SK-MEL-5 (cell line): Measurements from ENCODE around the gene OBSCN. TPM values are rescaled to one million over a fixed set of nuclear protein-coding genes. Genes with fewer than 3 reads are reported as not detected.

Source experiments
- DNase-seq: peaks from one replicate; pipeline ENCODE4 v3.0.0-alpha.2; 2016; ENCODE audit warnings: low read depth, low spot score
- in situ Hi-C: cut with HindIII; loops from 2 replicates; pipeline ENCODE4 v1.10.0; 2016; ENCODE audit warnings: low sequenced_read_pairs, high pct_unique_total_duplicates, low pct_unique_long_range_greater_than_20kb
- total RNA-seq: library from RNA; depleted of rRNA; stranded (reverse); fragments of >200 nt; shearing (Covaris generic); gene quantifications from 2 replicates; pipeline ENCODE4 v1.2.3, GENCODE V29; 2014

The OBSCN gene
- total RNA-seq, 1 experiment from 2014 or later = 0.98 TPM

DNA sequence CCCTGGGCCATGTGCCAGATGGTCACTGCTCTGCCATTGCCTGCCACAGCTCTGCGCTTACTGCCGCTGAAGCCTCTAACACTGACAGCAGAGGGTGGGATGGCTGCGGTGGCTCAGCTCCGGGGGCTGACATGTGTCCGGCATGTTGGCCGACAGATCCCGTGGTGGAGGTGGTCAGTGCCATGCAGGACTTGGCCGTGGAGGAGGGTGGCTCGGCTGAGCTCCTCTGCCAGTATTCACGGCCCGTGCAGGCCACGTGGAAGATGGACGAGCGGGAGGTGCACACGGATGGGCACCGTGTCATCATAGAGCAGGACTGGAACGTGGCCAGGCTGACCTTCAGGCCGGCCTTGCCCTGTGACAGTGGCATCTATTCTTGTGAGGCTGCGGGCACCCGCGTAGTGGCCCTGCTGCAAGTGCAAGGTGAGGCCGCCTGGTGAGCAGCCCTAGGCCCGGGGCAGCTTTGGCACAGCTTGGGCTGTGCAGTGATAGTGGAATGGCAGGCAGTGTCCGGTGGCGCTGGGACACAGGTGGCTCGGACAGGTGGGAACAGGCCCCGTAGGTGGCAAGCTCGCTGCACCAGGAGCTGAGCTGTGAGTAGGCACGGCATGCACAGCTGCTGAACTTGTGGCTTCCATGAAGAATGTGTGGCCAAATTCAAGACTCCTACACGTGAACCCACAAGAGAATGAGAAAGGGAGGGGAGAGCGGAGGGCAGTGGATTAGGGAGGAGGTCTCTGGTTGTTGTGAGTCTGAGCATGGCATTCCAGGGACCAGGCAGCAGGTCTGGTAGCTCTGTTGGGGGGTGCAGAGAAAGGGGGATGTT is 107.0 kb downstream of the OBSCN start:
- in situ Hi-C loops = no loop called here

DNA sequence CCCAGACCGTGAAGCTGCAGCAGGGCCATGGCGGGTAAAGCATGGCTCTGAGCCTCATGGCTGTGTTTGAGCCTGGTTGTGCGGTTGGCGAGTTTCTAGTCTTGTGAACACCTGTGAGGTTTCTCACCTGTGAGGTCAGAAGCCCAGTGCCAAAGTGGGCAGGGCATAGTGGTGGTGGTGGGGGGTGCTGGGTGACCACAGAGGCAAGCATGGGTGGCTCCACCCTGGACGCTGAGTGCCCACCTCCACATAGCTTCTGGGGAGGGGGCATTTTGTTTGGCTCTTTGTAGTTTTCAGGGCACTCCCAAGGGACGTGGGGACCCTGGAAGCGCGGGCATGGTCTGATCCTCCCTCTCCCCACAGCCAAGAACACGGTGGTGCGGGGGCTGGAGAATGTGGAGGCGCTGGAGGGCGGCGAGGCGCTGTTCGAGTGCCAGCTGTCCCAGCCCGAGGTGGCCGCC is 107.7 kb downstream of the OBSCN start:
- in situ Hi-C loops = no loop called here

More for the DNA sequence above, 107.0 kb downstream of the OBSCN start:
- DNase-seq = no peak

DNA sequence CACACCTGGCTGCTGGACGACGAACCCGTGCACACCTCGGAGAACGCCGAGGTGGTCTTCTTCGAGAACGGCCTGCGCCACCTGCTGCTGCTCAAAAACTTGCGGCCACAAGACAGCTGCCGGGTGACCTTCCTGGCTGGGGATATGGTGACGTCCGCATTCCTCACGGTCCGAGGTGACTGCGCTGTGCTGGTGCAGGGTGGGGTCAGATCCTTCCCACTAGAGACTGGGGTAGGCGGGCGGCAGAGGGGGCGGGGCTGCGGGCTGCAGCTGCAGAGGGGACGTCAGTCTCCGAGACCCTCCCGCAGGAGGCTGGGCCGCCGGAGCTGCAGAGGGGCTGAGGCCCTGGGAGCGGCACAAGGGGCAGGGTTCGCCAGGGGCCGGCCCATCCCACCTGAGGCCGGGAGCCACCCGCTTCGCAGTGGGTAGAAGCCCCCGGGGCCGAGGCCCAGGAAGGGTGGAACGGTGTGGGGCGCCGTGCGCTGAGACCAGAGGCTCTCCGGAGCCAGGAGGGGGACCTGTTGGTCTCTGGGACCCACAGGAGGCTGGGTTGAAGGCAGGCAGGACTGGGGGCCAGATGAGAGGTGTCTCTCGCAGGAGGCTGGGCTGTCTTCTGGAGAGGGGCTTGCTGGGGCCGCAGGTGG is 108.2 kb downstream of the OBSCN start:
- in situ Hi-C loops = no loop called here
- no peak for DNase-seq

More for the DNA sequence above, 107.7 kb downstream of the OBSCN start:
- DNase-seq = no peak

DNA sequence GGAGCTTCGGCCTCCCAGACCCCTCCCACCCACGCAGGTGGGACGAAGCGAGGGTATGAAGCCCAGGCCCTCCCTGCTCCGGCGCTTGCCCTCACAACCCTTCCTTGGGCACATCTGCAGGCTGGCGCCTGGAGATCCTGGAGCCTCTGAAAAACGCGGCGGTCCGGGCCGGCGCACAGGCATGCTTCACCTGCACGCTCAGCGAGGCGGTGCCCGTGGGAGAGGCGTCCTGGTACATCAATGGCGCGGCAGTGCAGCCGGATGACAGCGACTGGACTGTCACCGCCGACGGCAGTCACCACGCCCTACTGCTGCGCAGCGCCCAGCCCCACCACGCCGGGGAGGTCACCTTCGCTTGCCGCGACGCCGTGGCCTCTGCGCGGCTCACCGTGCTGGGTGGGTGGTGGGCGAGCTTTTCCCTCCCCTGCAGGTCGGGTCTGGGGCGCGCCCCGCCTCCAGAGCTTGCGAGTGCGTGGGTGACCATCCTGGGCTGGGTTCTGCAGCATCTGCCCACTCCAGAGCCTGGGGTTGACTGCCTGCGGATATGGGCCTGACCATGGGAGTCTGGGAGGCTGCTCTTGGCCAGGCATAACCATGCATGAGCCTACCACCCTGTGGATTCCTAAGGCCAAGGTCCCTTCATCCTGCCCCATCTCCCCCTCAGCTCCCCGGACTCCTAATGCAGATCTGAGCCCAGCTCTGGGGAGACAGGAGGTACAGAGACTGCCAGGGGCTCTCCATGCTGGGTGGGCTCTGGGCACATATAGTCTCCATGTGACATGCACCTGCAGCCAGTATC is 108.9 kb downstream of the OBSCN start:
- in situ Hi-C loops = no loop called here
- no peak for DNase-seq

DNA sequence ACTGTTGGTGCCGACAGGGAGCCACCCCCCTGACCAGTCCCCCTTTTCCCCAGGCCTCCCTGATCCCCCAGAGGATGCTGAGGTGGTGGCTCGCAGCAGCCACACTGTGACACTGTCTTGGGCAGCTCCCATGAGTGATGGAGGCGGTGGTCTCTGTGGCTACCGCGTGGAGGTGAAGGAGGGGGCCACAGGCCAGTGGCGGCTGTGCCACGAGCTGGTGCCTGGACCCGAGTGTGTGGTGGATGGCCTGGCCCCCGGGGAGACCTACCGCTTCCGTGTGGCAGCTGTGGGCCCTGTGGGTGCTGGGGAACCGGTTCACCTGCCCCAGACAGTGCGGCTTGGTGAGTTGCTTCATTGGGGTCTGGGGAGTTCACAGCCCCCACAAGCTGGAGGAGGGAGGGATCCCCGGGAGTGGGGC is 109.6 kb downstream of the OBSCN start:
- in situ Hi-C loops = no loop called here
- no peak for DNase-seq

DNA sequence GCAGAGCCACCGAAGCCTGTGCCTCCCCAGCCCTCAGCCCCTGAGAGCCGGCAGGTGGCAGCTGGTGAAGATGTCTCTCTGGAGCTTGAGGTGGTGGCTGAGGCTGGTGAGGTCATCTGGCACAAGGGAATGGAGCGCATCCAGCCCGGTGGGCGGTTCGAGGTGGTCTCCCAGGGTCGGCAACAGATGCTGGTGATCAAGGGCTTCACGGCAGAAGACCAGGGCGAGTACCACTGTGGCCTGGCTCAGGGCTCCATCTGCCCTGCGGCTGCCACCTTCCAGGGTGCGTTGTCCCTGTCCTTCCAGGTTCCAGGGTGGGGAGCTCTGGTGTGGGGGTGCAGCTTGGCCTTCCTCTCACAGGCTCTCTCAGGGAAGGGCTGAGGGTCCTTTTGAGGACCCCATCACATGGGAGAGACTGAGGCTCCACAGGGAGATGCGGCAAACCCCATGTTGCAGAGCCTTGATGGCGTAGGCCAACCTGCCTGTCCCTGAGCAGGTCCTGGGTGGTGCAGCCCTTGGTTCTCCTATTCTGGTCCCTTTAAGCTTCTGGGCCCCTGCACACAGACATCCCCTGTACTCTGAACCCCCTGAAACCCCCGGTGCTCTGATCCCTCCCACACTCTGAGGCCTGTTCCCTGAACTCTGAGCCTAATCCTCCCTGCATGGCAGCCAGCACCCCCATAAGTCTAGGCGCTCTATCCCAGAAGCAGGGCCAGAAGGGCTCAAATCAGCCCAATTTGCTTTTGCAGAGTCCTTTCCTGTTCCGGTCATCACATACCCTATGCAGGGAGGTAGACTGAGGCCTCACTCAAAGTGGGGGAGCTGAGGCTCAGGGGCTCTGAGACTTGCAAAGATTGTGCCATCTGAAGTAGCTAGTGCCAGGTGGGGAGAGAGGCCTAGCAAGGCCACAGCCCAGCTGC is 110.3 kb downstream of the OBSCN start:
- DNase-seq = no peak
- in situ Hi-C loops = no loop called here

DNA sequence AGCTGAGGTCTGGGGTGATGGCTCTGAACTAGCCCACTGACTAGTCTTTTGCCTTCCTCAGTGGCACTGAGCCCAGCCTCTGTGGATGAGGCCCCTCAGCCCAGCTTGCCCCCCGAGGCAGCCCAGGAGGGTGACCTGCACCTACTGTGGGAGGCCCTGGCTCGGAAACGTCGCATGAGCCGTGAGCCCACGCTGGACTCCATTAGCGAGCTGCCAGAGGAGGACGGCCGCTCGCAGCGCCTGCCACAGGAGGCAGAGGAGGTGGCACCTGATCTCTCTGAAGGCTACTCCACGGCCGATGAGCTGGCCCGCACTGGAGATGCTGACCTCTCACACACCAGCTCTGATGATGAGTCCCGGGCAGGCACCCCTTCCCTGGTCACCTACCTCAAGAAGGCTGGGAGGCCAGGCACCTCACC is 111.0 kb downstream of the OBSCN start:
- in situ Hi-C loops = no loop called here

DNA sequence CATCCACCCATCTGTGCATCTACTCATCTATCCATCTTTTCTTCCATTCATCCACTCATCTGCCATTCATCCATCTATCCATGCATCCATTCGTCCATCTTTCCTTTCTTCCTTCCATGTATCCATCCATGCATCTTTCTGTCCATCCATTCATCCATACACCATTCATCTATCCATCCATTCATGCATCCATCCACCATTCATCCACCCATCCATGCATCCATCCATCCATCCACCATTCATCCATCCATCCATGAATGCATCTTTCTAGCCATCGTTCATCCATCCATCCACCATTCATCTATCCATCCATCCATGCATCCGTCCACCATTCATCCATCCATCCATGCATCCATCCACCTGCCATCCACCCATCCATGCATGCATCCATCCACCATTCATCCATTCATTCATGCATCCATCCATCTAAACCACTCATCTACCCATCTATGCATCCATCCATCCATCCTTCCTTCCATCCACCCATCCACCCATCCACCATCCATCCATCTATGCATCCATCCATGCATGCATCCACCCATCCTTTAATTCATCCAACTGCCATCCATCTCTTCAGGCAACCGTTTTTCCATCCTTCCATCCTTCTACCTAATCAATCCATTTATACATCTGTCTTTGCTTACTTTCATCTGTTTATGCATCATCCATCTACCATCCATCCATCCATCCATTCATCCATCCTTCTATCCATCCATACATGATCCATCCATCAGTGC is 111.7 kb downstream of the OBSCN start:
- in situ Hi-C loops = no loop called here
- no peak for DNase-seq

More for the DNA sequence above, 111.0 kb downstream of the OBSCN start:
- no peak for DNase-seq

DNA sequence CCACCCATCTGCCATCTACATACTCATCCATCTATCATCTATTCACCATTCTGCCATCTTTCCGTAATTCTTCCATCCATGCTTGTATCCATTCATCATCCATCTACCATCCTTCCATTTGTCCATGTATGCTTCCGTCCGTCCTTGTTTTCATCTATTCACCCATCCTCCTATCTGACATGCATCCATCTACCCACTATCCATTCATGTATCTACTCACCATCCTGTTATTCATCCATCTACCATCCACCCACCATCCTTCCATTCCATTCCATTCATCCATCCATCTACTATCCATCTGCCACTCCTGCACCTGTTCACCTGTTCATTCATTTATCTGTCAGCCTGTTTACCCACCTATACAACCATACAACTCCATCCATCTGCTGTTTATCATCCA is 112.5 kb downstream of the OBSCN start:
- in situ Hi-C loops = no loop called here

DNA sequence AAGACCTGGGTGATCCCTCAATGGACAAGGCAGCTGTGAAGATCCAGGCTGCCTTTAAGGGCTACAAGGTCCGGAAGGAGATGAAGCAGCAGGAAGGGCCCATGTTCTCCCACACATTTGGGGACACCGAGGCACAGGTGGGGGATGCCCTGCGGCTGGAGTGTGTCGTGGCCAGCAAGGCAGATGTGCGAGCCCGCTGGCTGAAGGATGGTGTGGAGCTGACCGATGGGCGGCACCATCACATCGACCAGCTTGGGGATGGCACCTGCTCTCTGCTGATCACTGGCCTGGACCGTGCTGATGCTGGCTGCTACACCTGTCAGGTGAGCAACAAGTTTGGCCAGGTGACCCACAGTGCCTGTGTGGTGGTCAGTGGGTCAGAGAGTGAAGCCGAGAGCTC is 113.6 kb downstream of the OBSCN start:
- in situ Hi-C loops = no loop called here
- DNase-seq = no peak

More for the DNA sequence above, 112.5 kb downstream of the OBSCN start:
- no peak for DNase-seq

DNA sequence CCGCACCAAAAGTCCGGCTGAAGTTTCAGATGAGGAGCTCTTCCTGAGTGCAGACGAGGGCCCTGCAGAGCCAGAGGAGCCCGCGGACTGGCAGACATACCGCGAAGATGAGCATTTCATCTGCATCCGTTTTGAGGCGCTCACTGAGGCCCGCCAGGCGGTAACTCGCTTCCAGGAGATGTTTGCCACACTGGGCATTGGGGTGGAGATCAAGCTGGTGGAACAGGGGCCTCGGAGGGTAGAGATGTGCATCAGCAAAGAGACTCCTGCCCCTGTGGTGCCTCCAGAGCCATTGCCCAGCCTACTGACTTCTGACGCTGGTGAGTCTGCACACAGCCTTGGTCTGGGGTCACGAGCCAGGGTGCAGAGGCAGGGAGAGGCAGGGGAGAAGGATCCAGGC is 114.1 kb downstream of the OBSCN start:
- DNase-seq = no peak
- in situ Hi-C loops = no loop called here

DNA sequence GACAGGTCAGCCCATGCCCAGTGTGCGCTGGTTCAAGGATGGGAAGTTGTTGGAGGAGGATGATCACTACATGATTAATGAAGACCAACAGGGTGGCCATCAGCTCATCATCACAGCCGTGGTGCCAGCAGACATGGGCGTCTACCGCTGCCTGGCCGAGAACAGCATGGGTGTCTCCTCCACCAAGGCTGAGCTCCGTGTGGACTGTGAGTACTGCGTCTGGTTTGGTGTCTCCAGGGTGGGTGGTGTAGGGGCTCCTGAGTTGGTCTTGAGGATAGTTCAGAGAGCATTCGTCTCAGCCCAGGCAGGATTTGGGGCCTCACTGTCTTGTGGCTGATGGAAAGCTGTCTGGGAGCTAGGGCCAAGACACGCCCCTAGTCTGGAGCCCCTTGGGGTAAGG is 115.6 kb downstream of the OBSCN start:
- in situ Hi-C loops = no loop called here
- no peak for DNase-seq

DNA sequence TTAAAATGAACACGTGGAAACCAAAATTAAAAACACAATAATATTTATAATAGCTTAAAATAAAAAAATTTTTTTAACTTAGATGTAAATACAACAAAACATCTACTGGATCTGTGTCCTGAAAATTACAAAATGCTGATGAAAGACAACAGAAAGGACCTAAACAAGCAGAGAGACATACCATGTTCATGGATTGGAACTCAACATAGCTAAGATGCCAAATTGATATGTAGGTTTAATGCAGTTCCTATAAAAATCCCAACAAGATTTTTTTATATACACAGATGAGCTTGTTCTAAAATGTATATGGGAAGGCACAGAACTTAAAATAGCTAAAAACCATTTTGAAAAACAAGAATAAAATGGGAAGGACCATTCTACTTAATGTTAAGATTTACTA is 117.4 kb downstream of the OBSCN start:
- DNase-seq = no peak
- in situ Hi-C loops = no loop called here

DNA sequence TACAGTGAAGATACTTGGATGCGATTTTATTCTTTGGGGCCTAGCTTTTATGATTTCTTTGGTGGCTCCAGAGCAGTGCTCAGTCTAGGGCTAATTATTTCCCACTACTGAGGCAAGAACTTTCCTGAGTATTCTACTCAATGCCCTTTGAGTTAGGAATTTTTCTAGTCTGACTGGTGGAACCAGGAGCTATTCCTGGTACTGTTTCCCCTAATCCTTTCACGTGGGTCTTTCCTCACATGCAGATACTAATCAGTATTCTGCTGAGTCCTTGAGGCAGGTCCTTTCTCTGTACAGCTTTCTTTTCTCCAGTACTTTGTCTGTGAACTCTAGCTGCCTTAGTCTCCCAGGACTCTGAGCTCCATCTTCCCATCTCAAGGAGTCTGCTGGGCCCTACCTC is 122.0 kb downstream of the OBSCN start:
- DNase-seq = no peak
- in situ Hi-C loops = no loop called here

DNA sequence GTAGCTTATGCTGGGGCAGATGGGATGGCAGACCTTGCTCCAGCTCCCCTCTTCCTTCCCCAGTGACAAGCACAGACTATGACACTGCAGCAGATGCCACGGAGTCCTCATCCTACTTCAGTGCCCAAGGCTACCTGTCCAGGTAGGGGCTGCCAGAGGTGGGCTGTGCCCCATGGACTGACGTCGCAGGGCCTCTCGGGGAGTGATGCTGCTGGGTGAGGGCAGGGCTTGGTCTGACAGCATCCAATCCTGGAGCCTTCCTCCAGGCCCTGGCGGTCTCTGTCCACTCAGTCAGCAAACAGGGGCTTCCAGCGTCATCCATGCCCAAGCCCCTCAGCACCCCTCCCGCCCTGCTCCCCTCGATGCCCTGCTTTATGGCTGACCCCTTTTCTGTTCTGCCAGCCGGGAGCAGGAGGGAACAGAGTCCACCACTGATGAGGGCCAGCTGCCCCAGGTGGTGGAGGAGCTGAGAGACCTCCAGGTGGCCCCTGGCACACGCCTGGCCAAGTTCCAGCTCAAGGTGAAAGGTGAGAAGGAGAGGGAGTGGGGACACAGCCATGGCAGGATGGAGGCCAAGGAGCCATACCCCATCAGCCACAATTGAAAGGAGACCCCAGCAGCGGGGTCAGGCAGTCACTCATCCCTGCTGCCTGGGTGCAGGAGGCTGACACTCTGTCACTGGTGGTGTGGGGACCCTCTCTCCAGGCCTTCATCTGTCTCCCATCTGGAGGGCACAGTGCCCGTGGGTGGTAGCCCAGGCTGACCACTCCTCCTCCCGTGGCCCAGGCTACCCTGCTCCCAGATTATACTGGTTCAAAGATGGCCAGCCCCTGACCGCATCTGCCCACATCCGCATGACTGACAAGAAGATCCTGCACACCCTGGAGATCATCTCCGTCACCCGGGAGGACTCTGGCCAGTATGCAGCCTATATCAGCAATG is 125.2 kb downstream of the OBSCN start:
- DNase-seq = no peak
- in situ Hi-C loops = no loop called here

DNA sequence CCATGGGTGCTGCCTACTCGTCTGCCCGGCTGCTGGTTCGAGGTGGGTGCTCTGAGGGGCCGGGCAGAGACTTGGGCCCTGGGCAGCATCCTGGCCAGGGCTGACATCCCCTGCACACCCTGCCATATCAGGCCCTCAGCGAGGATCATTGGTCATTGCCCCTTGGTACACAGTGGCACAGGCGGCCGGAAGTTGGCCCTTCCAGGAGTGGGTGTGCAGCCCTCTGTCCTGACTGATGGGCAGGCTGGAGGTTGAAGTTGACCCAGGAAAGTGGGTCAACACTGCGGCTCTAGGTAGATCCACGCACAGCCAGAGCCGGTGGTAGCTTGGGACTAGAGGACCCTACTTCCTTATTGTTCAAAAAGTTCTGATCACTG is 125.9 kb downstream of the OBSCN start:
- in situ Hi-C loops = no loop called here

More for the DNA sequence above, 125.9 kb downstream of the OBSCN start:
- DNase-seq = no peak
